ENCODE results near the gene CHRNB2. TPM values are rescaled to one million over a fixed set of nuclear protein-coding genes. Genes with fewer than 3 reads are reported as not detected.

Gene CHRNB2
- total RNA-seq, 2 experiments from 2014 or later = not detected

- ATAC-seq = no peak
- Mint-ChIP-seq H3K4me3 (no peak overlapping the region), H3K4me1 (ENCODE audit: low read depth) (no peaks in the 10 kb centered on the region), H3K27ac (no peak overlapping the region), H3K27me3 (no peaks in the 10 kb centered on the region), H3K36me3 (ENCODE audit: low read depth) (peaks cover 9% of the 10 kb centered on the region), H3K9me3 (no peaks in the 10 kb centered on the region)
- DNase-seq = no peak
- intact Hi-C loops (cut with micrococcal nuclease) = no loop called here
- POLR2A ChIA-PET = interaction anchor here (0.8 to 2.0 kb wide), 5 partner anchors 9 to 51 kb away, joined by 3 to 6 read pairs (median 3); no protein-coding TSS in a partner anchor
- TF ChIP-seq CTCF (IDR thresholded peaks at IDR 0.05) = no peak
- CTCF ChIA-PET = interaction anchor here (1.2 to 4.8 kb wide), 3 partner anchors 17 to 97 kb away, joined by 3 to 23 read pairs (median 8); no protein-coding TSS in a partner anchor
These were observed 9.9 kb downstream of the CHRNB2 start for GRCh38 chr1:154577346-154578057.

GRCh38 chr1:154578058-154578418 is 10.5 kb downstream of the CHRNB2 start:
- no peak for DNase-seq
- Mint-ChIP-seq H3K27me3 (no peaks in the 10 kb centered on the region), H3K27ac (no peak overlapping the region), H3K4me1 (ENCODE audit: low read depth) (no peaks in the 10 kb centered on the region), H3K36me3 (ENCODE audit: low read depth) (peaks cover 10% of the 10 kb centered on the region), H3K4me3 (no peak overlapping the region), H3K9me3 (no peaks in the 10 kb centered on the region)
- TF ChIP-seq CTCF (IDR thresholded peaks at IDR 0.05) = no peak
- POLR2A ChIA-PET = interaction anchor here (0.7 to 1.6 kb wide), 3 partner anchors 17 to 20 kb away, joined by 3 to 4 read pairs (median 3); no protein-coding TSS in a partner anchor
- ATAC-seq = no peak
- intact Hi-C loops (cut with micrococcal nuclease) = no loop called here
- CTCF ChIA-PET = interaction anchor here (1.9 to 4.8 kb wide), 2 partner anchors 18 to 98 kb away, joined by 8 to 23 read pairs; no protein-coding TSS in a partner anchor

GRCh38 chr1:154579374-154579773 is 11.8 kb downstream of the CHRNB2 start:
- Mint-ChIP-seq H3K4me1 (ENCODE audit: low read depth) (no peaks in the 10 kb centered on the region), H3K27ac (no peak overlapping the region), H3K27me3 (no peaks in the 10 kb centered on the region), H3K9me3 (no peaks in the 10 kb centered on the region), H3K4me3 (no peak overlapping the region), H3K36me3 (ENCODE audit: low read depth) (peaks cover 20% of the 10 kb centered on the region)
- ChIA-PET POLR2A (interaction anchor here (0.6 to 1.3 kb wide), 4 partner anchors 8 to 23 kb away, joined by 3 read pairs; no protein-coding TSS in a partner anchor), CTCF (no interaction called here)
- no peak for TF ChIP-seq CTCF (IDR thresholded peaks at IDR 0.05)
- intact Hi-C loops (cut with micrococcal nuclease) = no loop called here
- DNase-seq (no peak), ATAC-seq (no peak)

- no peak for TF ChIP-seq CTCF (IDR thresholded peaks at IDR 0.05)
- no peaks in the 10 kb centered on the region for H3K9me3 Mint-ChIP-seq
- peaks cover 42% of the 10 kb centered on the region for H3K36me3 Mint-ChIP-seq (ENCODE audit: low read depth)
- H3K4me3 Mint-ChIP-seq = no peak overlapping the region
- ChIA-PET CTCF (interaction anchor here (1.5 kb wide), 1 partner anchor 22 kb away, joined by 4 read pairs; no protein-coding TSS in a partner anchor), POLR2A (no interaction called here)
- H3K4me1 Mint-ChIP-seq (ENCODE audit: low read depth) = no peaks in the 10 kb centered on the region
- intact Hi-C loops (cut with micrococcal nuclease) = no loop called here
- peak overlapping the region; percentile 58 for H3K27ac Mint-ChIP-seq
- H3K27me3 Mint-ChIP-seq = no peaks in the 10 kb centered on the region
- ATAC-seq (no peak), DNase-seq (no peak)
These were observed 14.2 kb downstream of the CHRNB2 start for GRCh38 chr1:154581766-154582165.

- no peaks in the 10 kb centered on the region for H3K9me3 Mint-ChIP-seq
- H3K4me1 Mint-ChIP-seq (ENCODE audit: low read depth) = no peaks in the 10 kb centered on the region
- H3K27ac Mint-ChIP-seq = no peak overlapping the region
- ATAC-seq (no peak), DNase-seq (no peak)
- intact Hi-C loops (cut with micrococcal nuclease) = no loop called here
- no peak overlapping the region for H3K4me3 Mint-ChIP-seq
- ChIA-PET CTCF (no interaction called here), POLR2A (no interaction called here)
- TF ChIP-seq CTCF (IDR thresholded peaks at IDR 0.05) = no peak
- no peaks in the 10 kb centered on the region for H3K27me3 Mint-ChIP-seq
- peaks cover 52% of the 10 kb centered on the region for H3K36me3 Mint-ChIP-seq (ENCODE audit: low read depth)
These were observed 15.3 kb downstream of the CHRNB2 start for GRCh38 chr1:154582885-154583284.

All from activated CD8-positive, alpha-beta T cell treated with anti-CD3 and anti-CD28 coated beads for 36 hours (primary cell).